Neutrophil (primary cell): Measurements from ENCODE around the gene LYSMD2.

Experiments used
- H3K27ac ChIP-seq: fragments of 200-600 bp; sonication (generic); 2 replicates; pipeline ENCODE4 v1.5.1; 2016; ENCODE audit warnings: mild to moderate bottlenecking, moderate library complexity
- H3K27me3 ChIP-seq: fragments of 200-600 bp; sonication (generic); 2 replicates; pipeline ENCODE4 v1.6.0; 2016; ENCODE audit warnings: mild to moderate bottlenecking
- H3K36me3 ChIP-seq: fragments of 200-600 bp; sonication (generic); 2 replicates; pipeline ENCODE4 v1.5.1; 2017
- H3K4me1 ChIP-seq, 2 experiments: fragments of 200-600 bp in 1 of 2; sonication (generic) in 1 of 2; 1 replicate in 1 of 2; 2 replicates in 1 of 2; pipeline versions ENCODE4 v1.5.1 to v1.6.1; 2013 to 2016; ENCODE audit warnings: low read depth in 1 of 2, low read length in 1 of 2, mild to moderate bottlenecking in 1 of 2, moderate library complexity in 1 of 2; ENCODE audit not compliant: control insufficient read depth in 1 of 2, insufficient read depth in 1 of 2
- H3K4me3 ChIP-seq, 2 experiments: fragments of 200-600 bp in 1 of 2; sonication (generic) in 1 of 2; 1 replicate in 1 of 2; 2 replicates in 1 of 2; pipeline ENCODE4 v1.5.1; 2013 to 2016; ENCODE audit warnings: low read depth in 1 of 2, low read length in 1 of 2, mild to moderate bottlenecking in 1 of 2, moderate library complexity in 1 of 2
- H3K9me3 ChIP-seq: fragments of 200-600 bp; sonication (generic); 2 replicates; pipeline ENCODE4 v1.5.1; 2016
- TF ChIP-seq, protein P1 (sequence below): fragments of 200-600 bp; sonication (generic); IDR thresholded peaks from 2 replicates; pipeline ENCODE4 v1.5.1; 2016; ENCODE audit warnings: antibody characterized with exemption

The LYSMD2 gene

GRCh38 chr15:51776952-51777569, 39.6 kb upstream of the LYSMD2 start:
- Histone ChIP-seq H3K27me3 (no peaks in the 10 kb centered on the region), H3K4me1 (peaks cover 3 to 9% of the 10 kb centered on the region in 2 experiments), H3K27ac (peak overlapping the region; percentile 25), H3K4me3 (no peak overlapping the region), H3K9me3 (no peaks in the 10 kb centered on the region), H3K36me3 (peaks cover 56% of the 10 kb centered on the region)
- TF ChIP-seq, protein P1, sequence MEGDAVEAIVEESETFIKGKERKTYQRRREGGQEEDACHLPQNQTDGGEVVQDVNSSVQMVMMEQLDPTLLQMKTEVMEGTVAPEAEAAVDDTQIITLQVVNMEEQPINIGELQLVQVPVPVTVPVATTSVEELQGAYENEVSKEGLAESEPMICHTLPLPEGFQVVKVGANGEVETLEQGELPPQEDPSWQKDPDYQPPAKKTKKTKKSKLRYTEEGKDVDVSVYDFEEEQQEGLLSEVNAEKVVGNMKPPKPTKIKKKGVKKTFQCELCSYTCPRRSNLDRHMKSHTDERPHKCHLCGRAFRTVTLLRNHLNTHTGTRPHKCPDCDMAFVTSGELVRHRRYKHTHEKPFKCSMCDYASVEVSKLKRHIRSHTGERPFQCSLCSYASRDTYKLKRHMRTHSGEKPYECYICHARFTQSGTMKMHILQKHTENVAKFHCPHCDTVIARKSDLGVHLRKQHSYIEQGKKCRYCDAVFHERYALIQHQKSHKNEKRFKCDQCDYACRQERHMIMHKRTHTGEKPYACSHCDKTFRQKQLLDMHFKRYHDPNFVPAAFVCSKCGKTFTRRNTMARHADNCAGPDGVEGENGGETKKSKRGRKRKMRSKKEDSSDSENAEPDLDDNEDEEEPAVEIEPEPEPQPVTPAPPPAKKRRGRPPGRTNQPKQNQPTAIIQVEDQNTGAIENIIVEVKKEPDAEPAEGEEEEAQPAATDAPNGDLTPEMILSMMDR = peak; percentile 77

DNA sequence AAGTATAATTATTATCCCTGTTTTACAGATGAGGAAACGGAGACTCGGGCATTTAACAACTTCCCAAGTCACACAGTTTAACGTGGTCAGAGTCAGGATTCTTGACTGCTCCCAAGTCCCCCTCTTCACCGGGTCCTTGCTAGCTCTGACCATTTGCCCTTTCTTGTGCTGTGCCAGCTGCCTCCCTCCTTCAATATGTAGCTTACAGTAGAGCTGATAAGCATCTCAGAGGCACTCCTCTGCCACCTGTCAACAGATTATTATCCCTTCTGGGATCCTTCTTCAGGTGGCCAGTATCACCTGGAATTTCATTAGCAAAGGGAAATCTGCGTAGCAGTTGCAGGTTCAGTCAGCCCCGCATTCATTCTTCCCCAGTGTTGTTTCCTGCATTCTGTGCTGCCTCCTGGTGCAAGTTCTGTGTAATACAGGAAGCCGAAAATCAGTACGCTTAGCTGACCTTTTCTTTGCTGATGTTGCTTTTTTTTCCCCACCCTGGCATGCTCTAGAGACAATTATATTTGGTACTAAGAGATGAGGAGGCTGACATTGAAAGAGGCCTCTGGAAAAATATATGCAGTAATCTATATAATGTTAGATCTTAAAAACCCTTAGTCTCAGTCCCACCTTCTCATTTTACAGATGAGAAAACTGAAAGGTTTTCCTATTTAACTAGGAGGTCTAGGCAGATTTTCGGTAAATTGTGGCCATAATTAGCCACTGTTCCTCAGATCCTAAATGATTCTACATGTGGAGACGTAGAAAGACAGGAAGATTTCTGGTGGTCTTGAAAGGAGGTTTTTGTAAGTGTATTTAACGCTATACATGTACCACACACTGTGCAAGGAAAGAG, 38.7 kb upstream of the LYSMD2 start:
- Histone ChIP-seq H3K9me3 (no peaks in the 10 kb centered on the region), H3K4me1 (peaks cover 3 to 9% of the 10 kb centered on the region in 2 experiments), H3K27ac (peak overlapping the region; percentile 25), H3K36me3 (peaks cover 52% of the 10 kb centered on the region), H3K27me3 (no peaks in the 10 kb centered on the region), H3K4me3 (no peak overlapping the region)
- TF ChIP-seq, protein P1 = peak; percentile 77

GRCh38 chr15:51774916-51775315, 37.5 kb upstream of the LYSMD2 start:
- TF ChIP-seq, protein P1 = no peak
- Histone ChIP-seq H3K27me3 (no peaks in the 10 kb centered on the region), H3K36me3 (peaks cover 48% of the 10 kb centered on the region), H3K9me3 (no peaks in the 10 kb centered on the region), H3K27ac (no peak overlapping the region), H3K4me1 (peaks cover 3 to 9% of the 10 kb centered on the region in 2 experiments), H3K4me3 (no peak overlapping the region)

DNA sequence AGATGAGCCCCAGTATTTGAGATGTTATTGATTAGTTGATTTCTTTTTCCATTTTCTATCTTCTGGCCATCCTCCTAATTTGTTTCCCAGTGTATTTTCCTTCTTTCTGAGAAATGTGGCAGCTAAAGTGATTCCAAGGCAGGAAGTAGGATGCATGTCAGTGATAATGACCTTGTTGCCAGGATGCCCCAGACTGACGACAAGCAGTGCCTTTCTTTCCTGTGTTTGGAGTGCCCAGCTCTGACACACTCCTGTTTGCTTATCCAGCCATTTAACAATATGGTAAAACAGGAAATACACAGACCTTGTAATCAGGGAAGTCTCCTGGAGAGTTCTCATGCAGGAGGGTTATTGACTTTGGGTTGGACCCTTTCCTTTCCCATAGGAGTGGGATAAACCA, 34.3 kb upstream of the LYSMD2 start:
- H3K4me3 ChIP-seq = no peak overlapping the region
- H3K4me1 ChIP-seq = peaks cover 14 to 20% of the 10 kb centered on the region in 2 experiments
- peaks cover 45% of the 10 kb centered on the region for H3K36me3 ChIP-seq
- no peak overlapping the region for H3K27ac ChIP-seq
- H3K27me3 ChIP-seq = no peaks in the 10 kb centered on the region
- TF ChIP-seq, protein P1 = no peak
- no peaks in the 10 kb centered on the region for H3K9me3 ChIP-seq

DNA sequence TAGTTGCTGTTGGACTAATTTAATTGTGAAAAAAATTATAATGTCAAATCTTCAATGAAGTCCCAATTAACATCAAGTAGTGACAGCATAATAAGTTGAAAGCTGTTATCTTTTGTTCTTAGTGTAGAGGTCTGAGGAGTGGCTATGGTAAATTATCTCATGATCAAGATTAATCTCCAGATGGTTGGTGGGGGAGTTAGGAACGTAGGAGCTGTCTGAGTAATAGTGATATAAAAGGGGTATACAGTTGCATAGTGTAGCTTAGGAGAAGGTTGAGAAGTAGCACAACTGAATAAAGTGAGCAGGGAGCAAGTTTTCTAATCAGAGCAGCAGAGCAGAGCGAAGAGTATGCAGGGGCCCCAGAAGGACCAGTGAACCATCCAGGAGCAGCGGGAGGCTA, 33.4 kb upstream of the LYSMD2 start:
- TF ChIP-seq, protein P1 = no peak
- no peak overlapping the region for H3K27ac ChIP-seq
- no peaks in the 10 kb centered on the region for H3K9me3 ChIP-seq
- peaks cover 12 to 15% of the 10 kb centered on the region in 2 experiments for H3K4me1 ChIP-seq
- H3K27me3 ChIP-seq = no peaks in the 10 kb centered on the region
- H3K4me3 ChIP-seq = no peak overlapping the region
- peaks cover 40% of the 10 kb centered on the region for H3K36me3 ChIP-seq
